ENCODE measurements around the gene CLEC2B. TPM values are rescaled to one million over a fixed set of nuclear protein-coding genes. Genes with fewer than 3 reads are reported as not detected.

The CLEC2B gene
- polyA plus RNA-seq, 1 experiment: 0.04 TPM

- no peak for TF ChIP-seq CTCF (IDR thresholded peaks at IDR 0.05; ENCODE audit: insufficient read depth, low read depth, low read length)
- no peaks in the 10 kb centered on the region for H3K27me3 ChIP-seq (ENCODE audit: control insufficient read depth, insufficient read depth, low read length)
- ChIA-PET CTCF (interaction anchor here (0.7 to 1.1 kb wide), 2 partner anchors 21 to 69 kb away, joined by 3 read pairs; no protein-coding TSS in a partner anchor), POLR2A (no interaction called here)
- H3K36me3 ChIP-seq (ENCODE audit: control insufficient read depth, insufficient read depth, low read length): no peaks in the 10 kb centered on the region
- DNase-seq (ENCODE audit: low read depth): no peak
- H3K4me3 ChIP-seq (ENCODE audit: low read depth, low read length): no peak overlapping the region
Observed at GRCh38 chr12:9811621-9812020, 57.5 kb downstream of the CLEC2B start.

- POLR2A ChIA-PET: no interaction called here
- TF ChIP-seq CTCF (IDR thresholded peaks at IDR 0.05; ENCODE audit: insufficient read depth, low read depth, low read length): no peak
- Histone ChIP-seq H3K27me3 (ENCODE audit: control insufficient read depth, insufficient read depth, low read length) (no peaks in the 10 kb centered on the region), H3K36me3 (ENCODE audit: control insufficient read depth, insufficient read depth, low read length) (no peaks in the 10 kb centered on the region), H3K4me3 (ENCODE audit: low read depth, low read length) (no peak overlapping the region)
- CTCF ChIA-PET: interaction anchor here (1.5 to 2.2 kb wide), 2 partner anchors 11 to 60 kb away, joined by 5 to 8 read pairs; no protein-coding TSS in a partner anchor
- no peak for DNase-seq (ENCODE audit: low read depth)
Observed at GRCh38 chr12:9810671-9811070, 58.5 kb downstream of the CLEC2B start.

- Histone ChIP-seq H3K4me3 (ENCODE audit: low read depth, low read length) (no peak overlapping the region), H3K36me3 (ENCODE audit: control insufficient read depth, insufficient read depth, low read length) (no peaks in the 10 kb centered on the region), H3K27me3 (ENCODE audit: control insufficient read depth, insufficient read depth, low read length) (no peaks in the 10 kb centered on the region)
- CTCF ChIA-PET: interaction anchor here (1.5 to 2.2 kb wide), 2 partner anchors 12 to 59 kb away, joined by 5 to 8 read pairs; no protein-coding TSS in a partner anchor
- no peak for DNase-seq (ENCODE audit: low read depth)
- no peak for TF ChIP-seq CTCF (IDR thresholded peaks at IDR 0.05; ENCODE audit: insufficient read depth, low read depth, low read length)
- POLR2A ChIA-PET: no interaction called here
Observed at GRCh38 chr12:9809866-9810265, 59.3 kb downstream of the CLEC2B start.

- no peak for TF ChIP-seq CTCF (IDR thresholded peaks at IDR 0.05; ENCODE audit: insufficient read depth, low read depth, low read length)
- no peaks in the 10 kb centered on the region for H3K27me3 ChIP-seq (ENCODE audit: control insufficient read depth, insufficient read depth, low read length)
- no peak for DNase-seq (ENCODE audit: low read depth)
- no peak overlapping the region for H3K4me3 ChIP-seq (ENCODE audit: low read depth, low read length)
- ChIA-PET CTCF (interaction anchor here (1.5 to 2.2 kb wide), 2 partner anchors 12 to 59 kb away, joined by 5 to 8 read pairs; no protein-coding TSS in a partner anchor), POLR2A (no interaction called here)
- no peaks in the 10 kb centered on the region for H3K36me3 ChIP-seq (ENCODE audit: control insufficient read depth, insufficient read depth, low read length)
Observed at GRCh38 chr12:9809338-9809737, 59.8 kb downstream of the CLEC2B start.

- Histone ChIP-seq H3K36me3 (ENCODE audit: control insufficient read depth, insufficient read depth, low read length) (no peaks in the 10 kb centered on the region), H3K27me3 (ENCODE audit: control insufficient read depth, insufficient read depth, low read length) (no peaks in the 10 kb centered on the region), H3K4me3 (ENCODE audit: low read depth, low read length) (no peak overlapping the region)
- ChIA-PET CTCF (interaction anchor here (2.2 kb wide), 1 partner anchor 58 kb away, joined by 8 read pairs; no protein-coding TSS in a partner anchor), POLR2A (no interaction called here)
- no peak for TF ChIP-seq CTCF (IDR thresholded peaks at IDR 0.05; ENCODE audit: insufficient read depth, low read depth, low read length)
- no peak for DNase-seq (ENCODE audit: low read depth)
Observed at GRCh38 chr12:9808504-9808903, 60.6 kb downstream of the CLEC2B start.
